HT-29 (cell line): Measurements from ENCODE around the gene COQ10A. TPM values are rescaled to one million over a fixed set of nuclear protein-coding genes. Genes with fewer than 3 reads are reported as not detected.
A peak's percentile ranks its signal among the peaks of the same experiment; 100 is the strongest.
"Not testable (repeated sequence)": the region's sequence is repeated elsewhere in the genome, so short reads cannot be mapped to it uniquely, and the experiment has no call there.

Experiments used
- DNase-seq: peaks from one replicate; pipeline ENCODE4 v3.0.0-alpha.2; 2015; ENCODE audit warnings: low spot score
- total RNA-seq: library from RNA; depleted of rRNA; stranded (reverse); fragments of >200 nt; shearing (Covaris generic); gene quantifications from 2 replicates; pipeline ENCODE4 v1.2.3, GENCODE V29; 2014

The COQ10A gene
- total RNA-seq, 1 experiment from 2014 or later = 20.8 TPM

GRCh38 chr12:56274299-56274698 lies 7.6 kb downstream of the COQ10A start:
- no peak for DNase-seq

- no peak for DNase-seq
These were observed 12.2 kb downstream of the COQ10A start for GRCh38 chr12:56278905-56279304.

DNA sequence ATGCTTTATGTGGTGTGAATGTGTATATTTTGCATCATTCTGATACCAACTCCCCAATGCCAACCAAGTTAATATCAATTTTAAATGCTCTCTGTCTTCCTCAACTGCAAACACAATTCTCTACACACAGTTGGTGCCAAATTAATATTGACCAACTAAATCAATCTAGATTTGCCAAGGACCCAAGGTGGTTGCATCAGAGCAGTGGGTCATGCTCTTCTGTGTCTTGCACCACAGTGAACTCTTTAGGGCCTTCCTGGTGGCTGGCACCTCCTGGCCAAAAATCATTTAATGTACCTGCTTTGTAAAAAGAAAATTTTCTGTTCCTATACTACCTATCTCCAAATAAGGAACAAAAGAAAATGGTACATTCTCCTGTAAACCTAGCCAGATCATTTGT lies 14.1 kb downstream of the COQ10A start:
- no peak for DNase-seq

DNA sequence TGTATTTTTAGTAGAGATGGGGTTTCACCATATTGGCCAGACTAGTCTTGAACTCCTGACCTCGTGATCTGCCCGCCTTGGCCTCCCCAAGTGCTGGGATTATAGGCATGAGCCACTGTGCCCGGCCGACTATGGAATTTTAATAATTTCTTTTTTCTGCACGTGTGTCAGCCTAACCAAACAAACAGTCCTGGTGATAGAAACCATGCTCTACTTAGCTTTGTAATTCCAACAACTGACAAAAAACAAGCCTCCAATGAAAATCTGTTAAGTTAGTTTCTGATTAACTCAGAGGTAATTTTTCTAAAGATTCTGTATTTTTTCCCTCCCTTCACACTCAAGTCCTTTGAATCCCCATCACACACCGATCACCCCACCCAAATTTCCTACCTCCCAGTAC lies 15.3 kb downstream of the COQ10A start:
- DNase-seq = no peak

- no peak for DNase-seq
These were observed 15.8 kb downstream of the COQ10A start for GRCh38 chr12:56282579-56282978.

DNA sequence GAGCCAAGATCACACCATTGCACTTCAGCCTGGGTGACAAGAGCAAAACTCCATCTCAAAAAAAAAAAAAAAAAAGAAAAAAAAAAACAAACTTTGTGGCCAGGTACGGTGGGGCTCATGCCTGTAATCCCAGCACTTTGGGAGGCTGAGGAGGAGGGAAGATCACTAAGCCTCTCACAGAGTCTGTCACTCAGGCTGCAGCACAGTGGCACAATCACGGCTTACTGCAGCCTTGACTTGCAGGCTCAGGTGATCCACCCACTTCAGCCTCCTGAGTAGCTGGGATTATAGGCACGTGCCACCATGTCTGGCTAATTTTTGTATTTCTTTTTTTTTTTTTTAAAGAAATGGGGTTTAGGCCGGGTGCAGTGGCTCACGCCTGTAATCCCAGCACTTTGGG lies 17.5 kb downstream of the COQ10A start:
- not testable (repeated sequence) for DNase-seq

GRCh38 chr12:56286044-56286830 lies 19.5 kb downstream of the COQ10A start:
- DNase-seq = no peak

- DNase-seq = no peak
These were observed 22.1 kb downstream of the COQ10A start for GRCh38 chr12:56288705-56289387.

- no peak for DNase-seq
These were observed 27.1 kb downstream of the COQ10A start for GRCh38 chr12:56293795-56294194.

DNA sequence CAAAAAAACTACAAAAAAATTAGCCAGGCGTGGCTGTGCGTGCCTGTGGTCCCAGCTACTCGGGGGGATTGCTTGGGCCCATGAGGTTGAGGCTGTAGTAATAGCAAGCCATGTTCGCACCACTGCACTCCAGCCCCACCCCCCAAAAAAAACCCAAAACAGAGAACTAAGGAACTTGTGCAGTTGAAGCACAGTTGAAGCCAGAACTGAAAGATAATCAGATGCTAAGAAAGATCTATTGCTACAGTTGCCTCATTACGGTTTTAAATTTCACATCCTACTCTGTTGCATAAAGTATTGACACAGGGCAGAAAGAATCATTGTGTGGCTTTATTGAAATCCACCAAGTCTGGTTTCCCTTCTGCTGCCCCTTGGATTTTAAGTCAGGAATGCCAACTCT lies 29.6 kb downstream of the COQ10A start:
- DNase-seq = no peak

GRCh38 chr12:56297400-56297799 lies 30.7 kb downstream of the COQ10A start:
- no peak for DNase-seq

DNA sequence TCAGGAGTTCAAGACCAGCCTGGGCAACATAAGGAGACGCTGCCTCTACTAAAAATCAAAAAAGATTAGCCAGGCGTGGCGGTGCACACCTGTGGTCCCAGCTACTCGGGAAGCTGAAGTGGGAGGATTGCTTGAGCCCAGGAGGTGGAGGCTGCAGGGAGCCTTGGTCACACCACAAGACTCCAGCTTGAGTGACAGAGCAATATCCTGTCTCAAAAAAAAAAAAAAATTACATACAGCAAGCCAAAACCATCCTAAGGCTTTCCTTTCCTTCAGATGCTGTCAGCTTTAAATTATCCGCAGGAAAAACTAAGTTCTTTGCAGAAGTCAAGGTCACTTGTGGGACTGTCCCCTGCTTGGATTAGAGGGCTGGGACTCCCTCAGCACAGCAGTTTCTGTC lies 32.1 kb downstream of the COQ10A start:
- no peak for DNase-seq

DNA sequence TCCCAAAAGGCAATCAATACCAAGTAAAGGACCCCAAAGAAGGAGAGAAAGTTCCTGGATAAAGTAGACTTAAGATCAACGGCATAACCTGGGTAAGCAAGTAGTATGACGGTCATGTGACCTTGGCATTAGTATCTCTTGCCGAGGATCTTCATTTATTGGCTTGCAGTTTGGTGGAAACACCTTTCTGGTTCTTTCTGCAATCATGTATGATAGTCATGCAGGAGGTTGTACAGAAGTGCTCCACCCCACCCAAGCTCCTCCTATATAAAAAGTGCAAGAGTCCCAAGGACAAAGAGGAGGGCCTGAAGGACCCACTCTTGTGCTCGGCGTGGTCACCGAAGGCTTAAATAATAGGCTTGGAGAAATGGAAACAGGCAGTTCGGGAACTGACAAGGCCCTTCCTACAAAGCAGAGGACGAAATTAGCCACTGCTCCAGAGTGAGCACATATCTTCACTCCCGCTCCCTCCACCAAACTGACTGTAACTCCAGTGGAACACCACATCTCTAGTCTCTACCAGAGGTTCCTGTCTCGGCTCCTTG lies 32.6 kb downstream of the COQ10A start:
- DNase-seq = peak; percentile 65

- DNase-seq = peak; percentile 98
These were observed 33.3 kb downstream of the COQ10A start, which contains the start of gene CS for GRCh38 chr12:56299853-56300643. TSS of gene CS (minus strand) at chr12:56300330. CDS start at chr12:56300201, 129 bp downstream.

DNA sequence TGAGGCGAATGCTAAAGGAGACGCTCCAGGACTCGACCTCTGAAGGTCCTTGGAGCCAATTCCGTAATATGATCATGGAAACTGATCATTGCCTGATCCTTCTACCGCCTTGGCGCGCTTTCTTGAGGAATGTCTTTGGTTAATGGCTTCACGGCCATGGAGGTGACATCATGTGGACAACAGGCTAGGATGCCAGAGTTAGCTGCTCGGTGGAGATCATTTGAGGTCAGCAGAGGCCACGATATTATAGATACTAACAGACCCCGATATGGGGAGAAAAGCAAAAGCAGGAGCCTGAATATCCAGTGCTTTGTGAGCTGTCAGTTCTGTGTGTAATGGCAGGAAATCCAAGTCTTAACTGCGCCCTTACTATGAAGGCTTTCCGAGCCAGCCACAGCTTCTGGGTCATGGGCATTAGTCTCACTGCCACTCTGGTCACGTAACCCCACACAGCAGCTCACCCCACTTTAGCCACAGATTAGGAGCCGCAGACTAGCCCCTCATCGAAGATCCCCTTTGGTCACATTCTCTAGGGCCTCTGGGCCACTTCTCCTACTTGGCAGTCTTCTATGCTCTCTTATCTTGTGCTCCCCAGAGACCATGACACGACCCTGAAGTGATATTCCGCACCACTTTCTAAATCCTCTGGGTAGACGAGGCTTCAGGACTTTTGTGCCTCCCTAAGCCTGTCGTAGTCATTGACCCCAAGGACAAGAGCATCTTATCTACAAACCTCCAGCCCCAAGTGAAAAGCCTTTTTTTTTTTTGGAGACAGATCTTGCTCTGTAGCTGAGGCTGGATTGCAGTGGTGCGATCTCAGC lies 34.1 kb downstream of the COQ10A start:
- no peak for DNase-seq

DNA sequence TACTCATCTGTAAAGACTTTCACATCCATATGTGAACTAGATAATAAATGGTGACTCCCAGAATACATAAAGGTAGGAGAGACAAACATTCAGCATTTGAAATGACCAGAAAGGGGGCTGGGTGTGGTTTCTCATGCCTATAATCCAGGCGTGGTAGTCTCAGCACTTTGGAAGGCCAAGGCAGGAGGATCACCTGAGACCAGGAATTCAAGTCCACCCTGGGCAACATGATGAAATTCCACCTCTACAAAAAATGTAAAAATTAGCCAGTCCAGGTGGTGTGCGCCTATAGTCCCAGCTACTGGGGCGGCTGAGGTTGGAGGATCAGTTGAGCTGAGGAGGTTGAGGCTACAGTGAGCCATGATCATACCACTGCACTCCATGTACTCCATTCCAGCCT lies 37.5 kb downstream of the COQ10A start:
- DNase-seq = no peak

DNA sequence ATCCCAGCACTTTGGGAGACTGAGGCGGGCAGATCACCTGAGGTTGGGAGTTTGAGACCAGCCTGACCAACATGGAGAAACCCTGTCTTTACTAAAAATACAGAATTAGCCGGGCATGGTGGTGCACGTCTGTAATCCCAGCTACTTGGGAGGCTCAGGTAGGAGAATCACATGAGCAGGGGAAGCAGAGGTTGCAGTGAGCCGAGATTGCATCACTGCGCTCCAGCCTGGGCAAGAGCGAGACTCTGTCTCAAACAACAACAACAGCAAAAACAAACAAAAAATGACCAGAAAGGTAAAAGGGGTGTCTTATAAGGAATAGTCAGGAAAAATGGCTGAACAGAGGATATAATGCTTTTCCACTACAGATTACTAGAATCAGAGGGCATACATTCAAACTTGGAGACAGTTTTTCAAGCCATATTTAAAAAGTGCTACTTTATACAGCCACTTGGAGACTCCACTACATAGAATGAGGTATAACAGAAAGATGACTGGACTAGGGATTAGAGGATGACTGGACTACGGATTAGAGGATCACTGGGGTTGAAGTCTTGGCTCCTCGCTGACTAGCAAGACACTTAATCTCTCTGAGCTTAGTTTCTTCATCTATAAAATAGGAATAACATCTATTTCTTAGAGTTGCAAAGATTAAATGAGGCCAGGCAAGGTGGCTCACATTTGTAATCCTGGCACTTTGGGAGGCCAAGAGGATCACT lies 38.3 kb downstream of the COQ10A start:
- no peak for DNase-seq

- DNase-seq = no peak
These were observed 40.7 kb downstream of the COQ10A start for GRCh38 chr12:56307221-56307965.

- no peak for DNase-seq
These were observed 42.0 kb downstream of the COQ10A start for GRCh38 chr12:56308714-56309113.

GRCh38 chr12:56311003-56311402 lies 44.3 kb downstream of the COQ10A start:
- no peak for DNase-seq
